ENCODE measurements around the gene INPP1.
"Not testable (repeated sequence)": the region's sequence is repeated elsewhere in the genome, so short reads cannot be mapped to it uniquely, and the experiment has no call there.

INPP1 gene, protein sequence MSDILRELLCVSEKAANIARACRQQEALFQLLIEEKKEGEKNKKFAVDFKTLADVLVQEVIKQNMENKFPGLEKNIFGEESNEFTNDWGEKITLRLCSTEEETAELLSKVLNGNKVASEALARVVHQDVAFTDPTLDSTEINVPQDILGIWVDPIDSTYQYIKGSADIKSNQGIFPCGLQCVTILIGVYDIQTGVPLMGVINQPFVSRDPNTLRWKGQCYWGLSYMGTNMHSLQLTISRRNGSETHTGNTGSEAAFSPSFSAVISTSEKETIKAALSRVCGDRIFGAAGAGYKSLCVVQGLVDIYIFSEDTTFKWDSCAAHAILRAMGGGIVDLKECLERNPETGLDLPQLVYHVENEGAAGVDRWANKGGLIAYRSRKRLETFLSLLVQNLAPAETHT

DNA sequence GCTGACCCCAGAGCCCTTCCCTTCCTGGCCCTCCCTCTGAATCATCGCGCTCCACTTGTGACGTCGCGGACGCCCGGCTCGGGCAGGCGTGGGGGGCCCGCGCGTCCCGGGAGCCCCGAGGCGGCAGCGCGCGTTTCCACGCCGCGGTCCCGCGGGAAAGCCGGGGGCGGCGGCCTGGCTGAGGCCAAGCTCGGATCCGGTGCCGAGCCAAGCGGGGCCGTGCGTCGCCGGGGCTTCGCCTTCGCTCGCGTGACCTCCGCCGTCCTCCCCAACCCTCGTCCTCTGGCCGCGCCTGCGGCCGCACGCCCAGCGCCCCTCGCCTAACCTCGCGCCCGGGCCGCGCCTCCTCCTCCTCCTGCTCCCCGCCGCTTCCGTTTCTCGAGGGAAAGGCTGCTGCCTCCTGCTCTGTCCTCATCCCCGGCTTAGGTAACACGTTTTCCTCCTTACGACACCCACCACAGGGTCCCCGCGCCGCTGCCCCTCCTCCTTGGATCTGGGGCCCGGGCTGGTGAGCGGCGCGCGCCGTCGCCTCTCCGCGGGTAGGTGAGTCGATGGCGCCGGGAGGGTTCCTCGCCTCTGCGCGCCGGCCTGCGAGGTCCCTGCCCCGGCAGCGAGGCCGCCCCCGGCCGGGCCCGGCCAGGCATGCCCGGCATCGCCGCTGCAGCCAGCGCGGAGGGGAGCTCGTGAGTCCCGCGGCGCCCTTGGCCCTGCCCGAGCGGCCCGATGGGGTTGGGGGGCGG is at the start of gene INPP1:
Gene INPP1, plus strand, starts transcription at position 54 of the 740 bp plus-strand sequence. CDS start 16,514 bp downstream, outside the sequence.
- peak; percentile 49 for DNase-seq

- DNase-seq = not testable (repeated sequence)
These were observed 45.5 kb upstream of the INPP1 start for GRCh38 chr2:190297880-190298279.

GRCh38 chr2:190301032-190301431 is 42.4 kb upstream of the INPP1 start:
- no peak for DNase-seq

DNA sequence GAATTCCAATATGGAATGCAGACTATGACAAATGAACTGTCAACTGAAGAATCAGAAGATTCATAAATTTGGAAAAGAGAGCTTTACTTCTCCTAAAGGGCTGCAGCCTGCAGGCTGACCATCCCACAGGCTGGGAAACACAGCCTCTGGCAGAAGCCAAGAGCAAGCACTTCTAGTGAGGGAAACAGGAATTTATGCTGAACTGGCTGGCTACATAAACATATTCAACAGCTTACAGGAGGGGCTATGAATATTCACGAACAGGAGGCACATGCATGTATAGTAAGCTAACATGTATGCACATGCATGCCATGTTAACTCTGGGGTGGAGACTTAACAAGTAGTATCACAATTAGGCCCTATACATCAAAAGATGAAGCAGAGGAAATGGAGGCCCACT is 41.3 kb upstream of the INPP1 start:
- no peak for DNase-seq

GRCh38 chr2:190303647-190304046 is 39.7 kb upstream of the INPP1 start:
- DNase-seq = no peak

DNA sequence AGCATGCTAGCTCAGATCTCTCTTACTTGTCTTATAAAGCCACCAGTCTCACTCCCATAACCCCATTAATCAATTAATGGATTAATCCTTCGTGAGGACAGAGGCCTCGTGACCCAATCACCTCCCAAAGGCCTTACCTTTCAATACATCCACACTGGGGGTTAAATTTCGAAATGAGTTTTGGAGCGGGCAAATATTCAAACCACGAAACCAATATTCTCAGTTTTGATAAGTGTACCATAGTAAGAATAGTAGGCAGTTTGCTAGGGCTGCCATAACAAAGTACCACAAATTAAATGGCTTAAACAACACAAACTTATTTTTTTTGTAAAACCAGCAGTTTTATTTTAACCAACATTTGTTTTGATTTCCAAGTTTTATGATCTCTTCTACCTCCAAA is 39.0 kb upstream of the INPP1 start:
- DNase-seq = no peak

DNA sequence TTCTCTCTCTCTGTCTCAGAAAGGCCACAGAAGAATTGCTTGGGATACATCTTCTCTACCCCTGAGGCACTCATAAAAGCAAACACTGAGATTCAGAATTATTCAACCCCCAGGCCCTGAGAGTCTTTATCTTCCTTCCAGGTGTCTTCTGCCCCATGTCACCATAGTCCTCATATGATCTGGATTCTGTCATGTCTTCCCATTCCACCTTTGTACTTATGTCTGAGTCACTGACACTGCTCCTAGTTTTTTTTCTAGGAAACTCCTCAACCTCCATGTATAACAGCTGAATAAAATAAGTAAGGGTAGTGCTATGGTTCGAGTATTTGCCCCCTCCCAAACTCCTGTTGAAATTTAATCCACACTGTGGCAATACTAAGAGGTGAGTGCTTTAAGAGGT is 35.4 kb upstream of the INPP1 start:
- DNase-seq = no peak

DNA sequence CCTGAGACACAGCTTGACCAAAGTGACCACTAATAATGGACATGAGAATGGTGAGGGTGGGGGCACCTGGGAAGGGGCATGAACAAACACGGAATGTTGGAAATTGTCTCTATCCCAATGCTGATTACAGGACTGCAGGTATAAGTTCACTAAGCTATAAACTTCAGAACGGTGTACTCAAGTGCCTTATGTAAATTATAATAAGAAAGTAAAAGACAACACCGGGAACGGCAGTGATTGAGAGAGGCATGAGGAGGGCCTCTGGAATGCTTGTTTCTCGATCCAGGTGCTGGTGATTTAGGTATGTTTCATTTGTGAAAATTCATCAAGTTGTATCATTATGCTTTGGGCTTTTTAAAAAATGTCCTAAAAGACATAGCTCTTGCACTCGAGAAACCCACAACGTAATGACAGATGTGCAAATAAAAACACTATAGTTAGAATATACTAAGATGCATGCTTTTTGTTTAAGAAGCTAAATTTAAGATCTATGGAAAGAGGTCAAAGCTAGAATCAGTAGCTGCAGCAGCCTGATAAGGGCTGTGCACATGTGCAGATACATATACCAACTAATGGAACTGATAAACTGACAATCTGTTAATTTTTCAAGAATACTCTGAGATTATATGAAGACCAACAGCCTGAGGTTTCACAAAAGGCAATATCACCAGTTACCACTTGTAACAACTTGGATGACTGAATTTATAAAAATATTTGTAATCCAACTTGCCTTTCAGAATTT is 31.3 kb upstream of the INPP1 start:
- no peak for DNase-seq

DNA sequence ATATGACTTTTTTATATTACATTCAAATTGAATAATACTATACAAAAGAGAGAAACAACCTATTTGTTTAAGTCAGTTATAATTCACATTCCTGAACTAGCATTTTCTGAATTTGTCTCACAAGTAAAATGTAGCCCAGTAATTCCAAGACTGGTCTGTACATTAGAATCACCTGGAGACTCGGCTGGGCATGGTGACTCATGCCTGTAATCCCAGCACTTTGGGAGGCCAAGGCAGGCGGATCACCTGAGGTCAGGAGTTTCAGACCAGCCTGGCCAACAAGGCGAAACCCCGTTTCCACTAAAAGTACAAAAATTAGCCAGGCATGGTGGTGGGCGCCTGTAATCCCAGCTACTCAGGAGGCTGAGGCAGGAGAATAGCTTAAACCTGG is 30.8 kb upstream of the INPP1 start:
- DNase-seq = not testable (repeated sequence)

DNA sequence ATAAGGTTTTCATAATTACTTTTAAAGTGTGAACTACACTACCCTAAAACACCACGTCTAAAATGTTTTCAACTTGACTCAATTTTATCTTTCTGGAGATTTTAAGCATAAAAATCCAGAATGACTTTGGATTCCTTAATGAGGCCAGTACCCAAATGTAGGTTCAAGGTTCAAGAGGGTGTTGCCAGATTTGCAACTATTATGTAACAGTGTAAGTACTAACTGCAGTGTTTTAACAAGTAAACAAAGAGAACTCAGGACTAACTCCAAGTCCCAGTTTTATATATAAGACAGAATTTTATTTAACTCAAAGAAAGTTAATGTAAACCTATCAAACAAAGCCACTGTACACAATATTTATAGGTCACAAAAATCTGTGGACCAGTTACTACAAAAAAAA is 29.5 kb upstream of the INPP1 start:
- DNase-seq = no peak

GRCh38 chr2:190315273-190315672 is 28.1 kb upstream of the INPP1 start:
- no peak for DNase-seq

- no peak for DNase-seq
These were observed 24.9 kb upstream of the INPP1 start for GRCh38 chr2:190318514-190318913.

- DNase-seq = peak; percentile 2
These were observed 24.3 kb upstream of the INPP1 start for GRCh38 chr2:190318931-190319554.

DNA sequence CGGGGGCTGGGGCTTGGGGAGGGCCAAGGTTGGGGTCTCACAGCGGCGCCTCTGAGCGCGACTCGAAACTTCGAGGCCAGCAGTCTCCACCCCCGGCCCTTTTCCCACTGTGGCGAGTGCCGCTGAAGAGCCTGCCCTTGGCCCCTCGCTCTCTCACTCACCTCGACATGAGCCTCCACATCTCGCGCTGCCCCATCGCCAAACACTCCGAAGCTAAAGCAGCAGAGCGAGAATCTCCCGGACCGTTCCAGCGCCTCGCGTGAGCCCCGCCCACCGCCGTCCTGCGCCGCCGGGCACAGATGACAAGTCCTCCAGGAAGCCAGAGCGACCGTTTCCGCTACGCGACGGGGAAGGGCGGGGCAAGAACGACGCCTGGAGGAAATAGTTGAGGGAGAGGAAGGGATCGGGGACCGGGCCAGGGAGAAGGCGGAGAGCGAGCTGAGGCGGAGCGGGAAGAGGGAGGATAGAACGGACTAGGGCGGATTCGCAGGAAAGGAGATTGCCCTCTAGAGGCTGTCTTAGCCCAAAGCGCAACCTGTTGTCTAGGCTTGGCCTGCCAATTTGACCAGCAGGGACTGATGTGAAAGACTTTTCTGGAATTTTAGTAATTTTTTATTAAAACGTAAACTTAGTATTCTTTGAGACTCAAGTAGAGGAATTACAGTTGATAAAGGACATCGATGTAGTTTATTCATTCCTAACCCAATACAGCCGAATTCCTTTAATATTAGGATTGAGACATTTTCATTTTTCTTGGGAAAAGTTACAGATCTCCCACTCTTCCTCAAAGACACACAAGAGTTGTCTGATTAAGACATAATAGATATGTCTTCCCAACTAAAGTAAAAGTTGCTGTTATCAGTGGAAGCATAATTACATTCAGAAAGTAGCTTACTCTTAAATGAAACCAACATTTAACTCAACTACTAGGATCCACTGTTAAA is 23.6 kb upstream of the INPP1 start, which contains the start of gene HIBCH:
Gene HIBCH, minus strand, starts transcription at position 272 of the 944 bp plus-strand sequence. Its CDS starts 76 bp downstream, at position 196.
- peak; percentile 99 for DNase-seq

- DNase-seq = no peak
These were observed 22.7 kb upstream of the INPP1 start for GRCh38 chr2:190320696-190321095.

- no peak for DNase-seq
These were observed 20.0 kb upstream of the INPP1 start for GRCh38 chr2:190323406-190323805.

- DNase-seq = no peak
These were observed 17.8 kb upstream of the INPP1 start for GRCh38 chr2:190325588-190325987.

GRCh38 chr2:190327867-190328572 is 15.4 kb upstream of the INPP1 start:
- no peak for DNase-seq

GRCh38 chr2:190328573-190329147 is 14.7 kb upstream of the INPP1 start:
- DNase-seq = peak; percentile 4

DNA sequence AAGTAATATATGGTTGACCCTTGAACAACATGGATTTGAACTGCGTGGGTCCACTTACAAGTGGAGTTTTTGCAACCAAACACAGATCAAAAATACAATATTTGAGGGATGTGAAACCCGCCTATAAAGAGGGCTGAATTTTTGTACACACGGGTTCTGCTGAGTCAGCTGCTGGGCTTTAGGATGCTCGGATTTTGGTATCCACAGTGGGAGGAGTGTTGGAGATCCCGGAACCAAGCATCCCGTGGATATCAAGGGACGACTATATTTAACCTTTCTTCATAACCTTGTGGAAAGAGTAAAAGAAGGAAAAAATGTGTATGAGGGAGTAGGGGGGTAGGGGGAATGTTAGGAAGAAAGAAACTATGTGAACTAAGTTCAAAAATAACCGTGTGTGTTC is 10.0 kb upstream of the INPP1 start:
- no peak for DNase-seq

DNA sequence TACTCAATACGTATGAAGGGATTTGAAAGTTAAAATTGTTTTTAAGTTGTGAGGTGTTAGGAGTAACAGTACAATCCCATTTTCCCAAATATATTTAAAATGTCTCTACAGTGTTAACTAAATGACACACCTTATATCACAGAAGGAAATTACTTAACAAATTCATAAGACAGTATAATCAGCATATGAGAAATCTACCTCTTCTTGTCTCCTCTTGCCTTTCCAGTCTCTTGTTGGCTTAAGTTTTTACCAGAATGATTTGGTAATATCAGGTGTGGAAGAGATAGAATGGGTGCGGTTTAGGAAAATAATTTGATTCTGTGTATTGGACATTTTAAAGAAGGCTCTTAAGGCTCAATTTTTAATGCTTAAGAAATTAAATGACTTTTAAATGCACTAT is 9.5 kb upstream of the INPP1 start:
- no peak for DNase-seq

Data from fibroblast of skin of right quadriceps (primary cell).